ENCODE data around the gene PTPN18.
A peak's percentile ranks its signal among the peaks of the same experiment; 100 is the strongest.

PTPN18 gene

GRCh38 chr2:130377491-130377890 lies 21.6 kb downstream of the PTPN18 start:
- Histone ChIP-seq H3K27ac (peak overlapping the region in 10 of 11 experiments; percentile 15 to 57 (median 45); a peak in 16 of 22 replicates), H3K4me3 (no peak overlapping the region), H4K20me1 (peaks cover 0 to 82% (median 41%) of the 10 kb centered on the region in 11 experiments; a peak in 18 of 22 replicates), H3K9me3 (replicated peaks in 1 of 11) (no peaks in the 10 kb centered on the region), H3K4me2 (peak overlapping the region; percentile 63 to 99 (median 82)), H3K36me3 (peaks cover 17 to 59% (median 32%) of the 10 kb centered on the region in 11 experiments; a peak in 19 of 22 replicates), H3K27me3 (no peaks in the 10 kb centered on the region), H3K4me1 (peaks cover 73 to 97% (median 91%) of the 10 kb centered on the region in 10 experiments), H3K9ac (peak overlapping the region in 6 of 11 experiments; percentile 1 to 33 (median 12); a peak in 6 of 22 replicates)
- TF ChIP-seq Cebpa-rat (IDR thresholded peaks at IDR 0.05): no peak

- no peak overlapping the region for H3K4me3 ChIP-seq
- H3K9ac ChIP-seq: no peak overlapping the region
- no peaks in the 10 kb centered on the region for H3K9me3 ChIP-seq (replicated peaks in 1 of 11)
- no peak overlapping the region for H3K27ac ChIP-seq
- no peaks in the 10 kb centered on the region for H3K27me3 ChIP-seq
- H3K4me1 ChIP-seq: peaks cover 68 to 94% (median 84%) of the 10 kb centered on the region in 10 experiments
- TF ChIP-seq Cebpa-rat (IDR thresholded peaks at IDR 0.05): no peak
- peaks cover 0 to 85% (median 41%) of the 10 kb centered on the region in 11 experiments; a peak in 18 of 22 replicates for H4K20me1 ChIP-seq
- peak overlapping the region in 5 of 11 experiments; percentile 44 to 89 (median 77); a peak in 8 of 22 replicates for H3K4me2 ChIP-seq
- peaks cover 20 to 62% (median 39%) of the 10 kb centered on the region in 11 experiments; a peak in 19 of 22 replicates for H3K36me3 ChIP-seq
Observed at GRCh38 chr2:130378206-130378897, 22.5 kb downstream of the PTPN18 start.

GRCh38 chr2:130378898-130379214 lies 23.0 kb downstream of the PTPN18 start:
- H3K9me3 ChIP-seq (replicated peaks in 1 of 11): no peaks in the 10 kb centered on the region
- H3K4me1 ChIP-seq: peaks cover 67 to 89% (median 79%) of the 10 kb centered on the region in 10 experiments
- no peaks in the 10 kb centered on the region for H3K27me3 ChIP-seq
- peaks cover 0 to 85% (median 41%) of the 10 kb centered on the region in 11 experiments; a peak in 18 of 22 replicates for H4K20me1 ChIP-seq
- H3K36me3 ChIP-seq: peaks cover 20 to 64% (median 36%) of the 10 kb centered on the region in 11 experiments; a peak in 19 of 22 replicates
- H3K27ac ChIP-seq: no peak overlapping the region
- no peak overlapping the region for H3K9ac ChIP-seq
- no peak overlapping the region for H3K4me3 ChIP-seq
- peak overlapping the region in 6 of 11 experiments; percentile 44 to 89 (median 80); a peak in 7 of 22 replicates for H3K4me2 ChIP-seq
- TF ChIP-seq Cebpa-rat (IDR thresholded peaks at IDR 0.05): no peak

GRCh38 chr2:130380096-130380934 lies 24.5 kb downstream of the PTPN18 start:
- Histone ChIP-seq H3K4me2 (peak overlapping the region; percentile 59 to 92 (median 76)), H3K27ac (peak overlapping the region in 3 of 11 experiments; percentile 20 to 32 (median 23); a peak in 1 of 22 replicates), H3K4me3 (peak overlapping the region in 1 of 10 experiments; percentile 12; a peak in 1 of 20 replicates), H3K4me1 (peaks cover 63 to 85% (median 73%) of the 10 kb centered on the region in 10 experiments), H3K9me3 (replicated peaks in 1 of 11) (no peaks in the 10 kb centered on the region), H3K9ac (peak overlapping the region in 4 of 11 experiments; percentile 5 to 38 (median 13); a peak in 3 of 22 replicates), H3K27me3 (no peaks in the 10 kb centered on the region), H4K20me1 (peaks cover 0 to 76% (median 37%) of the 10 kb centered on the region in 11 experiments; a peak in 18 of 22 replicates), H3K36me3 (peaks cover 10 to 59% (median 24%) of the 10 kb centered on the region in 11 experiments; a peak in 19 of 22 replicates)
- TF ChIP-seq Cebpa-rat (IDR thresholded peaks at IDR 0.05): no peak

GRCh38 chr2:130381145-130381544 lies 25.3 kb downstream of the PTPN18 start:
- Histone ChIP-seq H3K4me2 (peak overlapping the region; percentile 44 to 92 (median 76); a peak in 21 of 22 replicates), H3K9me3 (replicated peaks in 1 of 11) (no peaks in the 10 kb centered on the region), H3K27me3 (no peaks in the 10 kb centered on the region), H3K27ac (no peak overlapping the region), H4K20me1 (peaks cover 0 to 76% (median 32%) of the 10 kb centered on the region in 11 experiments; a peak in 18 of 22 replicates), H3K9ac (no peak overlapping the region), H3K36me3 (peaks cover 3 to 50% (median 17%) of the 10 kb centered on the region in 11 experiments; a peak in 17 of 22 replicates), H3K4me1 (peaks cover 63 to 85% (median 73%) of the 10 kb centered on the region in 10 experiments), H3K4me3 (no peak overlapping the region)
- TF ChIP-seq Cebpa-rat (IDR thresholded peaks at IDR 0.05): no peak

- H3K9me3 ChIP-seq (replicated peaks in 1 of 11): no peaks in the 10 kb centered on the region
- TF ChIP-seq Cebpa-rat (IDR thresholded peaks at IDR 0.05): no peak
- H3K4me1 ChIP-seq: peaks cover 63 to 85% (median 73%) of the 10 kb centered on the region in 10 experiments
- H4K20me1 ChIP-seq: peaks cover 0 to 73% (median 27%) of the 10 kb centered on the region in 11 experiments; a peak in 18 of 22 replicates
- no peak overlapping the region for H3K9ac ChIP-seq
- peak overlapping the region; percentile 44 to 92 (median 76) for H3K4me2 ChIP-seq
- H3K27ac ChIP-seq: no peak overlapping the region
- no peak overlapping the region for H3K4me3 ChIP-seq
- no peaks in the 10 kb centered on the region for H3K27me3 ChIP-seq
- peaks cover 3 to 49% (median 15%) of the 10 kb centered on the region in 11 experiments; a peak in 17 of 22 replicates for H3K36me3 ChIP-seq
Observed at GRCh38 chr2:130381619-130382018, 25.8 kb downstream of the PTPN18 start.

GRCh38 chr2:130382313-130382917 lies 26.6 kb downstream of the PTPN18 start:
- H3K36me3 ChIP-seq: peaks cover 2 to 48% (median 15%) of the 10 kb centered on the region in 11 experiments; a peak in 17 of 22 replicates
- TF ChIP-seq Cebpa-rat (IDR thresholded peaks at IDR 0.05): no peak
- no peak overlapping the region for H3K9ac ChIP-seq
- no peak overlapping the region for H3K4me3 ChIP-seq
- H3K9me3 ChIP-seq (replicated peaks in 1 of 11): no peaks in the 10 kb centered on the region
- peaks cover 0 to 65% (median 19%) of the 10 kb centered on the region in 11 experiments; a peak in 18 of 22 replicates for H4K20me1 ChIP-seq
- peak overlapping the region; percentile 44 to 92 (median 76); a peak in 20 of 22 replicates for H3K4me2 ChIP-seq
- H3K27me3 ChIP-seq: no peaks in the 10 kb centered on the region
- peaks cover 63 to 85% (median 73%) of the 10 kb centered on the region in 10 experiments for H3K4me1 ChIP-seq
- H3K27ac ChIP-seq: no peak overlapping the region

- H3K4me1 ChIP-seq: peaks cover 55 to 82% (median 63%) of the 10 kb centered on the region in 10 experiments
Observed at GRCh38 chr2:130385709-130386108, 29.9 kb downstream of the PTPN18 start.

More at GRCh38 chr2:130385709-130386108, 29.9 kb downstream of the PTPN18 start:
- Histone ChIP-seq H3K36me3 (peaks cover 0 to 27% (median 13%) of the 10 kb centered on the region in 11 experiments; a peak in 18 of 22 replicates), H3K27me3 (peaks cover 0 to under 1% (median 0%) of the 10 kb centered on the region in 11 experiments; a peak in 1 of 22 replicates), H3K27ac (peak overlapping the region in 10 of 11 experiments; percentile 30 to 62 (median 48); a peak in 16 of 22 replicates), H3K9ac (peak overlapping the region in 4 of 11 experiments; percentile 35 to 57 (median 40); a peak in 4 of 22 replicates), H3K4me2 (peak overlapping the region; percentile 21 to 75 (median 58)), H3K4me3 (no peak overlapping the region), H3K9me3 (replicated peaks in 1 of 11) (peaks cover 0 to 7% (median 0%) of the 10 kb centered on the region in 11 experiments; a peak in 3 of 22 replicates), H4K20me1 (peaks cover 0 to 33% (median 4%) of the 10 kb centered on the region in 11 experiments; a peak in 16 of 22 replicates)
- no peak for TF ChIP-seq Cebpa-rat (IDR thresholded peaks at IDR 0.05)

Measured in BLaER1 treated with 17β-estradiol and CSF1 and Interleukin-3, amounts not matched to agents 10 nM and 100 nM (cell line).